ENCODE measurements around the gene LARP4.
"Not testable (repeated sequence)": the region's sequence is repeated elsewhere in the genome, so short reads cannot be mapped to it uniquely, and the experiment has no call there.

The LARP4 gene

GRCh38 chr12:50423342-50423741 lies 22.7 kb downstream of the LARP4 start:
- not testable (repeated sequence) for DNase-seq, H3K27ac Mint-ChIP-seq, H3K9me3 Mint-ChIP-seq, H3K27me3 Mint-ChIP-seq, ATAC-seq, H3K4me3 Mint-ChIP-seq
- peaks cover 34% of the 10 kb centered on the region for H3K4me1 Mint-ChIP-seq

GRCh38 chr12:50425589-50426258 lies 25.0 kb downstream of the LARP4 start:
- DNase-seq (no peak), ATAC-seq (no peak)
- no peaks in the 10 kb centered on the region for H3K27me3 Mint-ChIP-seq
- no peak overlapping the region for H3K4me3 Mint-ChIP-seq
- peaks cover 11% of the 10 kb centered on the region for H3K4me1 Mint-ChIP-seq
- H3K9me3 Mint-ChIP-seq, result no peaks in the 10 kb centered on the region
- H3K27ac Mint-ChIP-seq, result peak overlapping the region in 1 of 2 donors; percentile 66

- not testable (repeated sequence) for H3K4me3 Mint-ChIP-seq, DNase-seq, H3K4me1 Mint-ChIP-seq, ATAC-seq, H3K27me3 Mint-ChIP-seq, H3K9me3 Mint-ChIP-seq
- peak overlapping the region in 1 of 2 donors; percentile 83 for H3K27ac Mint-ChIP-seq
These were observed 31.0 kb downstream of the LARP4 start for GRCh38 chr12:50431656-50432055.

GRCh38 chr12:50440288-50440687 lies 39.6 kb downstream of the LARP4 start:
- H3K27ac Mint-ChIP-seq, result no peak overlapping the region
- ATAC-seq (no peak), DNase-seq (no peak)
- no peaks in the 10 kb centered on the region for H3K9me3 Mint-ChIP-seq
- peaks cover 9% of the 10 kb centered on the region for H3K4me1 Mint-ChIP-seq
- H3K27me3 Mint-ChIP-seq, result no peaks in the 10 kb centered on the region
- H3K4me3 Mint-ChIP-seq, result no peak overlapping the region

- no peak for DNase-seq
- Mint-ChIP-seq H3K27ac (peak overlapping the region; percentile 94 to 96), H3K27me3 (no peaks in the 10 kb centered on the region), H3K9me3 (no peaks in the 10 kb centered on the region), H3K4me1 (peaks cover 9% of the 10 kb centered on the region), H3K4me3 (no peak overlapping the region)
- no peak for ATAC-seq
These were observed 41.1 kb downstream of the LARP4 start for GRCh38 chr12:50441763-50442162.

- H3K27ac Mint-ChIP-seq, result peak overlapping the region in 1 of 2 donors; percentile 94
These were observed 41.7 kb downstream of the LARP4 start for GRCh38 chr12:50442178-50442908.

GRCh38 chr12:50449671-50450070 lies 49.0 kb downstream of the LARP4 start:
- not testable (repeated sequence) for ATAC-seq, H3K27me3 Mint-ChIP-seq, DNase-seq, H3K27ac Mint-ChIP-seq, H3K4me3 Mint-ChIP-seq, H3K4me1 Mint-ChIP-seq, H3K9me3 Mint-ChIP-seq

More at GRCh38 chr12:50442178-50442908, 41.7 kb downstream of the LARP4 start:
- H3K4me3 Mint-ChIP-seq, result no peak overlapping the region
- peaks cover 9% of the 10 kb centered on the region for H3K4me1 Mint-ChIP-seq
- ATAC-seq (peak; percentile 81), DNase-seq (no peak)
- H3K9me3 Mint-ChIP-seq, result no peaks in the 10 kb centered on the region
- no peaks in the 10 kb centered on the region for H3K27me3 Mint-ChIP-seq

GRCh38 chr12:50452795-50453194 lies 52.1 kb downstream of the LARP4 start:
- no peaks in the 10 kb centered on the region for H3K27me3 Mint-ChIP-seq
- no peaks in the 10 kb centered on the region for H3K9me3 Mint-ChIP-seq
- DNase-seq (no peak), ATAC-seq (no peak)
- H3K4me1 Mint-ChIP-seq, result no peaks in the 10 kb centered on the region
- H3K27ac Mint-ChIP-seq, result peak overlapping the region in 1 of 2 donors; percentile 1
- no peak overlapping the region for H3K4me3 Mint-ChIP-seq

- no peak overlapping the region for H3K4me3 Mint-ChIP-seq
- H3K27me3 Mint-ChIP-seq, result no peaks in the 10 kb centered on the region
- no peak for ATAC-seq
- no peaks in the 10 kb centered on the region for H3K4me1 Mint-ChIP-seq
- no peak for DNase-seq
- no peaks in the 10 kb centered on the region for H3K9me3 Mint-ChIP-seq
- no peak overlapping the region for H3K27ac Mint-ChIP-seq
These were observed 53.2 kb downstream of the LARP4 start for GRCh38 chr12:50453872-50454271.

GRCh38 chr12:50458606-50459005 lies 57.9 kb downstream of the LARP4 start:
- ATAC-seq (no peak), DNase-seq (no peak)
- Mint-ChIP-seq H3K4me1 (no peaks in the 10 kb centered on the region), H3K9me3 (no peaks in the 10 kb centered on the region), H3K4me3 (no peak overlapping the region), H3K27me3 (no peaks in the 10 kb centered on the region), H3K27ac (no peak overlapping the region)

- no peak overlapping the region for H3K4me3 Mint-ChIP-seq
- H3K9me3 Mint-ChIP-seq, result no peaks in the 10 kb centered on the region
- no peak for ATAC-seq
- no peak overlapping the region for H3K27ac Mint-ChIP-seq
- DNase-seq, result no peak
- no peaks in the 10 kb centered on the region for H3K4me1 Mint-ChIP-seq
- no peaks in the 10 kb centered on the region for H3K27me3 Mint-ChIP-seq
These were observed 66.8 kb downstream of the LARP4 start for GRCh38 chr12:50467439-50467838.

GRCh38 chr12:50477241-50477832 lies 76.7 kb downstream of the LARP4 start:
- peak overlapping the region in 1 of 2 donors; percentile 72 for H3K27ac Mint-ChIP-seq
- DNase-seq (no peak), ATAC-seq (no peak)
- no peak overlapping the region for H3K4me3 Mint-ChIP-seq
- H3K27me3 Mint-ChIP-seq, result no peaks in the 10 kb centered on the region
- no peaks in the 10 kb centered on the region for H3K4me1 Mint-ChIP-seq
- no peaks in the 10 kb centered on the region for H3K9me3 Mint-ChIP-seq

- no peak for DNase-seq
- ATAC-seq, result no peak
- Mint-ChIP-seq H3K4me3 (no peak overlapping the region), H3K27me3 (no peaks in the 10 kb centered on the region), H3K4me1 (no peaks in the 10 kb centered on the region), H3K9me3 (no peaks in the 10 kb centered on the region), H3K27ac (no peak overlapping the region)
These were observed 81.9 kb downstream of the LARP4 start for GRCh38 chr12:50482571-50482970.

GRCh38 chr12:50483488-50483887 lies 82.8 kb downstream of the LARP4 start:
- Mint-ChIP-seq H3K4me1 (no peaks in the 10 kb centered on the region), H3K27me3 (no peaks in the 10 kb centered on the region), H3K9me3 (no peaks in the 10 kb centered on the region), H3K4me3 (no peak overlapping the region), H3K27ac (no peak overlapping the region)
- no peak for DNase-seq
- ATAC-seq, result no peak

- DNase-seq (no peak), ATAC-seq (no peak)
- Mint-ChIP-seq H3K27ac (no peak overlapping the region), H3K4me3 (no peak overlapping the region), H3K27me3 (no peaks in the 10 kb centered on the region), H3K4me1 (no peaks in the 10 kb centered on the region), H3K9me3 (peaks cover 17 to 21% of the 10 kb centered on the region in 2 donors)
These were observed 88.1 kb downstream of the LARP4 start for GRCh38 chr12:50488801-50489200.

GRCh38 chr12:50498119-50498518 lies 97.4 kb downstream of the LARP4 start:
- H3K4me3 Mint-ChIP-seq, H3K27me3 Mint-ChIP-seq, H3K27ac Mint-ChIP-seq, H3K4me1 Mint-ChIP-seq, DNase-seq, ATAC-seq: not testable (repeated sequence)
- peaks cover 36 to 48% of the 10 kb centered on the region in 2 donors for H3K9me3 Mint-ChIP-seq
